IPS DF 6.9 (cell line): Measurements from ENCODE around the gene SHB.

ENCODE experiments used
- DNase-seq: peaks from one replicate; pipeline ENCODE4 v3.0.0-alpha.2; 2013; ENCODE audit warnings: low read depth, low spot score
- H3K27ac ChIP-seq: one replicate; pipeline ENCODE4 v1.5.1; 2013; ENCODE audit warnings: low read length, control low read depth
- H3K27me3 ChIP-seq: 2 replicates; pipeline ENCODE4 v1.6.1; 2013; ENCODE audit warnings: mild to moderate bottlenecking, low read length; ENCODE audit not compliant: control insufficient read depth, insufficient read depth
- H3K36me3 ChIP-seq: 2 replicates; pipeline ENCODE4 v1.6.1; 2013; ENCODE audit warnings: low read length; ENCODE audit not compliant: control insufficient read depth, insufficient read depth
- H3K4me1 ChIP-seq: 2 replicates; pipeline ENCODE4 v1.6.1; 2013; ENCODE audit warnings: low read length; ENCODE audit not compliant: control insufficient read depth, insufficient read depth
- H3K4me3 ChIP-seq: 2 replicates; pipeline ENCODE4 v1.5.1; 2013; ENCODE audit warnings: mild to moderate bottlenecking, low read length
- H3K9me3 ChIP-seq: 2 replicates; pipeline ENCODE4 v1.6.1; 2013; ENCODE audit warnings: low read length, inconsistent platforms; ENCODE audit not compliant: control insufficient read depth, insufficient read depth
- WGBS: extraction: QIAGEN DNeasy Blood & Tissue Kit; methylation state at CpG from one replicate; pipeline ENCODE4 v1.1.7; 2013; ENCODE audit warnings: mixed read lengths, missing lambda C conversion rate; ENCODE audit not compliant: insufficient read length, insufficient coverage; 5-methylcytosine and 5-hydroxymethylcytosine counted together

SHB gene

GRCh38 chr9:37995961-37996818 is 72.8 kb downstream of the SHB start:
- no peak for DNase-seq

DNA sequence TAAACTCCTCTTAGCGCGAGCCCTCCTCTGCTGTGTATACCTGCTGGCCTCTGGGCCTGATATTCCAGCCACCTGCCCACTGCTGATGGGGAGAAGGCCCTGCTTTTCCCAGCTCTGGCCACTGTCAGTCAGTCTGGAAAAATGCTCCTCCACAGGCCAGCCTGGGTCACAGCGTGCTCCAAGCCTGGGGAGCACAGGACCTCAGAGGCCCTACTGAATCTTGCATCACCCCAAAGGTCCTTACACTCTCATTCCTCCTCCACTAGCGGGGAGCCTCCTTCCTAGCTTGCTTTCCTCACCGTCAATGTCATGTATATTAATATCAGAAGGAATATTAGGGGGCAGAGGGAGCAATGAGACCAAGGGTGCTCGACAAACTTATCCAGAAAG is 73.7 kb downstream of the SHB start:
- WGBS, result no CpG with 5 or more reads among the region's 6 CpGs
- Histone ChIP-seq H3K27me3 (no peaks in the 10 kb centered on the region), H3K4me3 (no peak overlapping the region), H3K36me3 (no peaks in the 10 kb centered on the region), H3K27ac (no peak overlapping the region), H3K9me3 (no peaks in the 10 kb centered on the region), H3K4me1 (no peaks in the 10 kb centered on the region)
- DNase-seq, result no peak

More at GRCh38 chr9:37995961-37996818, 72.8 kb downstream of the SHB start:
- Histone ChIP-seq H3K27ac (no peak overlapping the region), H3K27me3 (no peaks in the 10 kb centered on the region), H3K4me3 (no peak overlapping the region), H3K4me1 (no peaks in the 10 kb centered on the region), H3K36me3 (no peaks in the 10 kb centered on the region), H3K9me3 (no peaks in the 10 kb centered on the region)
- no CpG with 5 or more reads among the region's 5 CpGs for WGBS

DNA sequence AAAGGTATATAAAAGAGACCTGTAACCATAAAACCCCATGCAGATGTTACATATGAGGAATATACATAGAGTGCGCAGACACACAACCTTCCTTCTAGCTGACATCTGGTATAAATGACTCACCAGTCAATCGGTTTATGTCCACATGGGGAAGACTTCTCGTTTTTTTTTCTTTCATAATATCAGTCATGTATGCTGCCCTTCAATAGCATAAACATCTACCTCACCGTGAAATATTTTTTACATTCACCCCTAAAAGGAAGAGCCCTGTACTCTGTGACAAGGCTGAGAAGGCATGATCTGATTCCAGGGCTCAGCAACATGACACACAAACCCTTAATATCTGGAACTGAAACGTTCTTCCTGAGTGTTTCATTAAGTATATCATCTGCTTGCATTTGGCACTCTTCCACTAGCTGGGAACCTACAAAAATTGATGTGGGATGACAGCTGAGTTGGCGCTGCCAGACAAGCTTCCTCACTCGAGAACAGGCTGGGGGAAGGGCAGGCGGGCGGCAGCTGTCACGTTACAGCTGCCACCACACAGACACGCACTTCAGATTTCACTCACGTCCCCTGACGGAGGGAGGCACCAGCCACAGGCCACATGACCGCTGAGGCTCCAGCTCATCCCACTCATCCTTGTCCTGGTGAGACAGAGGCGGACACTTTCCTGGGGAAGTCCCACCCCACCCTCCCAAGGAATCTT is 74.2 kb downstream of the SHB start:
- no CpG with 5 or more reads among the region's 15 CpGs for WGBS
- no peak for DNase-seq
- H3K9me3 ChIP-seq, result no peaks in the 10 kb centered on the region
- no peaks in the 10 kb centered on the region for H3K4me1 ChIP-seq
- no peak overlapping the region for H3K4me3 ChIP-seq
- H3K27me3 ChIP-seq, result no peaks in the 10 kb centered on the region
- no peaks in the 10 kb centered on the region for H3K36me3 ChIP-seq
- no peak overlapping the region for H3K27ac ChIP-seq

DNA sequence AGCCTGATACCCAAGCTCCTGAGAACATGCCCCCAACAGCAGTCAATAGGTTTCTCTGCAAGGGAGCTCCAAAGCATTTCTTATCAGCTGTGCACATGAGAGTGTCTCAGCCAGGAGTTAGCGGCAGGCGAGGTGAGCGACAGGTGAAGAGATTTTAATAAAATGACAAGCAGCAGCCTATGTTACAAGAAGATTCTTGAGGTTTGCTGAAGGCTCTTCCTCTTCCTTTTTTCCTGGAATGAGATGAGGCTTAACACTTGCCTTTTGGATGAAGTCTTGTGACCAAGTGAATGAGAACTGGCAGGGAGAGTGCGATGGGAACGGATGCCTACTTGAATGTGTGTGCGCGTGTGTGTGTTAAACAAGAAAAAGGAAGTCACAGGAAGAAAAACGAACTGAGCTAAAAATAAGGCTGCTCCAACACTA is 76.1 kb downstream of the SHB start:
- Histone ChIP-seq H3K36me3 (no peaks in the 10 kb centered on the region), H3K27me3 (no peaks in the 10 kb centered on the region), H3K4me3 (no peak overlapping the region), H3K4me1 (no peaks in the 10 kb centered on the region), H3K9me3 (no peaks in the 10 kb centered on the region), H3K27ac (no peak overlapping the region)
- no CpG with 5 or more reads among the region's 8 CpGs for WGBS
- DNase-seq, result no peak

GRCh38 chr9:37990404-37991015 is 78.5 kb downstream of the SHB start:
- Histone ChIP-seq H3K4me1 (no peaks in the 10 kb centered on the region), H3K9me3 (no peaks in the 10 kb centered on the region), H3K27ac (no peak overlapping the region), H3K36me3 (no peaks in the 10 kb centered on the region), H3K27me3 (no peaks in the 10 kb centered on the region), H3K4me3 (no peak overlapping the region)
- no CpG with 5 or more reads among the region's 5 CpGs for WGBS
- no peak for DNase-seq

GRCh38 chr9:37989701-37990100 is 79.3 kb downstream of the SHB start:
- H3K9me3 ChIP-seq, result no peaks in the 10 kb centered on the region
- no peak overlapping the region for H3K4me3 ChIP-seq
- no peaks in the 10 kb centered on the region for H3K27me3 ChIP-seq
- H3K4me1 ChIP-seq, result no peaks in the 10 kb centered on the region
- WGBS, result no CpG with 5 or more reads among the region's 5 CpGs
- no peak overlapping the region for H3K27ac ChIP-seq
- DNase-seq, result no peak
- H3K36me3 ChIP-seq, result no peaks in the 10 kb centered on the region

DNA sequence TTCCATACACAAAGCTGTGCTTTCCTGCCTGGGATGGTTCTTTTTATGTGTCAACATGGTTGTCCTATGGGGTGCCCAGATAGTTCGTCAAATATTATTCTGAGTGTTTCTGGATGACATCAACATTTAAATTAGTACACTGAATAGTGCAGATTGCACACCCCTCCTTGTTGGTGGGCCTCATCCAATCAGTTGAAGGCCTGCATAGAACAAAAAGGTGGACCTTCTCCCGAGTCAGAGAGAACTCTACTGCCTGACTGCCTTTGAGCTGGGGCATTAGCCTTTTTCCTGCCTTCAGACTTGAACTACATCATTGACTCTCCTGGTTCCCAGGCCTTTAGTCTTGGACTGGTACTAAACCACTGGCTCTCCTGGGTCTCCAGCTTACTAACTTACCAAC is 80.4 kb downstream of the SHB start:
- no peak overlapping the region for H3K27ac ChIP-seq

GRCh38 chr9:37988041-37988440 is 81.0 kb downstream of the SHB start:
- H3K9me3 ChIP-seq, result no peaks in the 10 kb centered on the region
- H3K27me3 ChIP-seq, result no peaks in the 10 kb centered on the region
- no peak overlapping the region for H3K4me3 ChIP-seq
- WGBS, result no CpG with 5 or more reads among the region's 5 CpGs
- DNase-seq, result no peak
- no peaks in the 10 kb centered on the region for H3K4me1 ChIP-seq
- no peak overlapping the region for H3K27ac ChIP-seq
- H3K36me3 ChIP-seq, result no peaks in the 10 kb centered on the region

More for the DNA sequence above, 80.4 kb downstream of the SHB start:
- DNase-seq, result no peak
- Histone ChIP-seq H3K9me3 (no peaks in the 10 kb centered on the region), H3K4me3 (no peak overlapping the region), H3K27me3 (no peaks in the 10 kb centered on the region), H3K4me1 (no peaks in the 10 kb centered on the region), H3K36me3 (no peaks in the 10 kb centered on the region)
- WGBS, result no CpG with 5 or more reads among the region's 2 CpGs

- no peak for DNase-seq
These were observed 81.5 kb downstream of the SHB start for GRCh38 chr9:37987467-37987981.

GRCh38 chr9:37986771-37987258 is 82.2 kb downstream of the SHB start:
- no peaks in the 10 kb centered on the region for H3K36me3 ChIP-seq
- WGBS, result no CpG with 5 or more reads among the region's 15 CpGs
- H3K4me3 ChIP-seq, result no peak overlapping the region
- H3K27me3 ChIP-seq, result no peaks in the 10 kb centered on the region
- H3K27ac ChIP-seq, result no peak overlapping the region
- no peaks in the 10 kb centered on the region for H3K4me1 ChIP-seq
- no peak for DNase-seq
- H3K9me3 ChIP-seq, result no peaks in the 10 kb centered on the region

More at GRCh38 chr9:37987467-37987981, 81.5 kb downstream of the SHB start:
- Histone ChIP-seq H3K4me3 (no peak overlapping the region), H3K27ac (no peak overlapping the region), H3K9me3 (no peaks in the 10 kb centered on the region), H3K36me3 (no peaks in the 10 kb centered on the region), H3K27me3 (no peaks in the 10 kb centered on the region), H3K4me1 (no peaks in the 10 kb centered on the region)
- no CpG with 5 or more reads among the region's 7 CpGs for WGBS
